HepG2 (cell line): ENCODE measurements around the gene TRAK1. TPM values are rescaled to one million over a fixed set of nuclear protein-coding genes. Genes with fewer than 3 reads are reported as not detected.
A peak's percentile ranks its signal among the peaks of the same experiment; 100 is the strongest.

Source experiments
- ARNT ChIP-seq: fragments of 450-650 bp; IDR thresholded peaks from 2 replicates; pipeline ENCODE4 v1.6.1; 2017
- BCL6 ChIP-seq: IDR thresholded peaks from 2 replicates; pipeline ENCODE4 v1.6.1; 2016; ENCODE audit warnings: missing genetic modification reagents, missing compliant biosample characterization
- CHCHD3 ChIP-seq: sonication (generic); formaldehyde crosslinking; IDR thresholded peaks from 2 replicates; pipeline ENCODE4 v1.8.0; 2022; ENCODE audit warnings: mild to moderate bottlenecking, missing genetic modification reagents, moderate library complexity
- ESRRA ChIP-seq: sonication (generic); formaldehyde crosslinking; IDR thresholded peaks from 2 replicates; pipeline ENCODE4 v1.5.1; 2020; ENCODE audit warnings: mild to moderate bottlenecking, low read depth, missing genetic modification reagents
- FOXA3 ChIP-seq: IDR thresholded peaks from 2 replicates; pipeline ENCODE4 v1.6.1; 2016; ENCODE audit warnings: missing genetic modification reagents, missing compliant biosample characterization
- KAT2B ChIP-seq: fragments of 150-350 bp; IDR thresholded peaks from 2 replicates; pipeline ENCODE4 v1.6.1; 2014; ENCODE audit warnings: low read depth, low read length, borderline replicate concordance
- KLF13 ChIP-seq: sonication (generic); formaldehyde crosslinking; IDR thresholded peaks from 2 replicates; pipeline ENCODE4 v1.4.0; 2020; ENCODE audit warnings: mild to moderate bottlenecking, missing genetic modification reagents
- MAF1 ChIP-seq: sonication (generic); formaldehyde crosslinking; IDR thresholded peaks from 2 replicates; pipeline ENCODE4 v1.5.0; 2020; ENCODE audit warnings: missing genetic modification reagents, borderline replicate concordance
- MAFF ChIP-seq: IDR thresholded peaks from 2 replicates; pipeline ENCODE4 v1.6.1; 2011; ENCODE audit warnings: low read depth, low read length, improper control_type of control experiment
- MEIS2 ChIP-seq: sonication (generic); formaldehyde crosslinking; IDR thresholded peaks from 2 replicates; pipeline ENCODE4 v1.9.0; 2021; ENCODE audit warnings: mild to moderate bottlenecking, missing genetic modification reagents
- NR2F6 ChIP-seq, 2 experiments: IDR thresholded peaks; 2 replicates each; pipeline ENCODE4 v1.6.1; 2016; ENCODE audit warnings: antibody characterized with exemption in 1 of 2, mild to moderate bottlenecking in 1 of 2
- PITX1 ChIP-seq: sonication (generic); formaldehyde crosslinking; IDR thresholded peaks from 2 replicates; pipeline ENCODE4 v1.5.1; 2020; ENCODE audit warnings: mild to moderate bottlenecking, missing genetic modification reagents
- RXRB ChIP-seq: IDR thresholded peaks from 2 replicates; pipeline ENCODE4 v1.6.1; 2016; ENCODE audit warnings: borderline replicate concordance, missing genetic modification reagents, missing compliant biosample characterization
- SCMH1 ChIP-seq: sonication (generic); formaldehyde crosslinking; IDR thresholded peaks from 2 replicates; pipeline ENCODE4 v1.9.0; 2021; ENCODE audit warnings: missing genetic modification reagents, mild to moderate bottlenecking, borderline replicate concordance
- TP53 ChIP-seq: sonication (generic); formaldehyde crosslinking; conservative IDR thresholded peaks from 2 replicates; pipeline ENCODE4 v1.4.0; 2020; ENCODE audit warnings: missing genetic modification reagents
- ZFP82 ChIP-seq: sonication (generic); formaldehyde crosslinking; IDR thresholded peaks from 2 replicates; pipeline ENCODE4 v1.5.1; 2020; ENCODE audit warnings: mild to moderate bottlenecking, missing genetic modification reagents, borderline replicate concordance
- ZFYVE20 ChIP-seq: sonication (generic); formaldehyde crosslinking; IDR thresholded peaks from 2 replicates; pipeline ENCODE4 v1.8.0; 2023; ENCODE audit warnings: low read depth, mild to moderate bottlenecking, moderate library complexity, missing genetic modification reagents, borderline replicate concordance
- ZNF383 ChIP-seq: sonication (generic); formaldehyde crosslinking; IDR thresholded peaks from 2 replicates; pipeline ENCODE4 v1.4.0; 2020; ENCODE audit warnings: missing genetic modification reagents, mild to moderate bottlenecking, borderline replicate concordance
- ZNF496 ChIP-seq: sonication (generic); formaldehyde crosslinking; IDR thresholded peaks from 2 replicates; pipeline ENCODE4 v1.8.1; 2023; ENCODE audit warnings: mild to moderate bottlenecking, moderate library complexity, missing genetic modification reagents; ENCODE audit not compliant: insufficient replicate concordance
- polyA plus RNA-seq, 8 experiments: library from polyadenylated mRNA; depleted of rRNA in 3 of 8; stranded (reverse) in 7 of 8; unstranded in 1 of 8; fragments of >200 nt; fragmentation: Illumina TruSeq in 4 of 8; extraction: Trizol in 4 of 8; gene quantifications; 2 replicates each; pipeline versions ENCODE4 v1.2.1 to v1.2.3, GENCODE V29; 2011 to 2016; ENCODE audit warnings: low read depth in 4 of 8, missing spikeins in 1 of 8, mixed read lengths in 1 of 8; ENCODE audit not compliant: insufficient read depth in 1 of 8
- total RNA-seq, 5 experiments: library from RNA; depleted of rRNA; stranded (reverse); fragments of >200 nt; fragmentation: Illumina TruSeq; extraction: Trizol; gene quantifications; 2 replicates each; pipeline ENCODE4 v1.2.3, GENCODE V29; 2016; ENCODE audit warnings: low read depth in 1 of 5
- TF ChIP-seq, protein P1 (sequence below): sonication (generic); formaldehyde crosslinking; IDR thresholded peaks from 2 replicates; pipeline ENCODE4 v1.4.0; 2020; ENCODE audit warnings: missing genetic modification reagents
- TF ChIP-seq, protein P2 (sequence below): sonication (generic); formaldehyde crosslinking; conservative IDR thresholded peaks from 2 replicates; pipeline ENCODE4 v1.4.0; 2020; ENCODE audit warnings: missing genetic modification reagents
- TF ChIP-seq, protein P3 (sequence below): sonication (generic); formaldehyde crosslinking; IDR thresholded peaks from 2 replicates; pipeline ENCODE4 v1.5.0; 2020; ENCODE audit warnings: missing genetic modification reagents

TRAK1 gene
- total and polyA plus RNA-seq, 2 of the 13 experiments (the other 11 are each of a cell fraction or from before 2014, with no cell fraction given) = 20.5 to 46.6 TPM

DNA sequence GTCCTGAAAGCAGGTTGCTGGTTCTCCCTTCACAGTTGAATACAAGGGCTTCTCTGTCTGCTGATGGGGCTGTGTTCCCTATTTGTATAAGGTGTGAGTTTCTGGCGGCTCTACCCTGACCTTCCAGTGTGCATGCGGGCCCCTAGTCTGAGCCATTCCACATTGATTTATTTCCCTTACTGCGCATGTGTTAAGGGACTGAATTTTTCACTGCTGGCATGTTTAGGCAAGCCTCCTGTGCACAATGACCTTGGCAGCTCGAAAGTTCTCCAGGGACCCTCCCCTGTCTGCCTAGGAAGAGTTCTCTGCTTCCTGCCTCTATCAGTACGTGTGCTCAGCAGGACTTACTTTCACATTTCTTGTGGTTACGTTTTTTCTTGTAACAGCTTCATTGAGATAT, 11.4 kb downstream of the TRAK1 start (continued):
- TF ChIP-seq, protein P1, sequence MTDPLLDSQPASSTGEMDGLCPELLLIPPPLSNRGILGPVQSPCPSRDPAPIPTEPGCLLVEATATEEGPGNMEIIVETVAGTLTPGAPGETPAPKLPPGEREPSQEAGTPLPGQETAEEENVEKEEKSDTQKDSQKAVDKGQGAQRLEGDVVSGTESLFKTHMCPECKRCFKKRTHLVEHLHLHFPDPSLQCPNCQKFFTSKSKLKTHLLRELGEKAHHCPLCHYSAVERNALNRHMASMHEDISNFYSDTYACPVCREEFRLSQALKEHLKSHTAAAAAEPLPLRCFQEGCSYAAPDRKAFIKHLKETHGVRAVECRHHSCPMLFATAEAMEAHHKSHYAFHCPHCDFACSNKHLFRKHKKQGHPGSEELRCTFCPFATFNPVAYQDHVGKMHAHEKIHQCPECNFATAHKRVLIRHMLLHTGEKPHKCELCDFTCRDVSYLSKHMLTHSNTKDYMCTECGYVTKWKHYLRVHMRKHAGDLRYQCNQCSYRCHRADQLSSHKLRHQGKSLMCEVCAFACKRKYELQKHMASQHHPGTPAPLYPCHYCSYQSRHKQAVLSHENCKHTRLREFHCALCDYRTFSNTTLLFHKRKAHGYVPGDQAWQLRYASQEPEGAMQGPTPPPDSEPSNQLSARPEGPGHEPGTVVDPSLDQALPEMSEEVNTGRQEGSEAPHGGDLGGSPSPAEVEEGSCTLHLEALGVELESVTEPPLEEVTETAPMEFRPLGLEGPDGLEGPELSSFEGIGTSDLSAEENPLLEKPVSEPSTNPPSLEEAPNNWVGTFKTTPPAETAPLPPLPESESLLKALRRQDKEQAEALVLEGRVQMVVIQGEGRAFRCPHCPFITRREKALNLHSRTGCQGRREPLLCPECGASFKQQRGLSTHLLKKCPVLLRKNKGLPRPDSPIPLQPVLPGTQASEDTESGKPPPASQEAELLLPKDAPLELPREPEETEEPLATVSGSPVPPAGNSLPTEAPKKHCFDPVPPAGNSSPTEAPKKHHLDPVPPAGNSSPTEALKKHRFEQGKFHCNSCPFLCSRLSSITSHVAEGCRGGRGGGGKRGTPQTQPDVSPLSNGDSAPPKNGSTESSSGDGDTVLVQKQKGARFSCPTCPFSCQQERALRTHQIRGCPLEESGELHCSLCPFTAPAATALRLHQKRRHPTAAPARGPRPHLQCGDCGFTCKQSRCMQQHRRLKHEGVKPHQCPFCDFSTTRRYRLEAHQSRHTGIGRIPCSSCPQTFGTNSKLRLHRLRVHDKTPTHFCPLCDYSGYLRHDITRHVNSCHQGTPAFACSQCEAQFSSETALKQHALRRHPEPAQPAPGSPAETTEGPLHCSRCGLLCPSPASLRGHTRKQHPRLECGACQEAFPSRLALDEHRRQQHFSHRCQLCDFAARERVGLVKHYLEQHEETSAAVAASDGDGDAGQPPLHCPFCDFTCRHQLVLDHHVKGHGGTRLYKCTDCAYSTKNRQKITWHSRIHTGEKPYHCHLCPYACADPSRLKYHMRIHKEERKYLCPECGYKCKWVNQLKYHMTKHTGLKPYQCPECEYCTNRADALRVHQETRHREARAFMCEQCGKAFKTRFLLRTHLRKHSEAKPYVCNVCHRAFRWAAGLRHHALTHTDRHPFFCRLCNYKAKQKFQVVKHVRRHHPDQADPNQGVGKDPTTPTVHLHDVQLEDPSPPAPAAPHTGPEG (CRISPR knock-in tag) = 0 out of 2 replicates have a peak, but pooled peaks have one; percentile 36
- TF ChIP-seq MAF1 = no peak
- no peak for TF ChIP-seq ZNF496
- TF ChIP-seq SCMH1 (CRISPR knock-in tag) = no peak
- TF ChIP-seq ARNT = no peak
- peak; percentile 98 for TF ChIP-seq TP53 (CRISPR knock-in tag)
- TF ChIP-seq MAFF = 0 out of 2 replicates have a peak, but pooled peaks have one; percentile 4
- TF ChIP-seq ZFYVE20 (CRISPR knock-in tag) = no peak
- TF ChIP-seq CHCHD3 = no peak
- TF ChIP-seq NR2F6 (IDR thresholded peaks at IDR 0.05) = no peak
- TF ChIP-seq NR2F6 (CRISPR knock-in tag; IDR thresholded peaks at IDR 0.05) = peak; percentile 40; the same call in 1 of the 2 replicates
- TF ChIP-seq, protein P2, sequence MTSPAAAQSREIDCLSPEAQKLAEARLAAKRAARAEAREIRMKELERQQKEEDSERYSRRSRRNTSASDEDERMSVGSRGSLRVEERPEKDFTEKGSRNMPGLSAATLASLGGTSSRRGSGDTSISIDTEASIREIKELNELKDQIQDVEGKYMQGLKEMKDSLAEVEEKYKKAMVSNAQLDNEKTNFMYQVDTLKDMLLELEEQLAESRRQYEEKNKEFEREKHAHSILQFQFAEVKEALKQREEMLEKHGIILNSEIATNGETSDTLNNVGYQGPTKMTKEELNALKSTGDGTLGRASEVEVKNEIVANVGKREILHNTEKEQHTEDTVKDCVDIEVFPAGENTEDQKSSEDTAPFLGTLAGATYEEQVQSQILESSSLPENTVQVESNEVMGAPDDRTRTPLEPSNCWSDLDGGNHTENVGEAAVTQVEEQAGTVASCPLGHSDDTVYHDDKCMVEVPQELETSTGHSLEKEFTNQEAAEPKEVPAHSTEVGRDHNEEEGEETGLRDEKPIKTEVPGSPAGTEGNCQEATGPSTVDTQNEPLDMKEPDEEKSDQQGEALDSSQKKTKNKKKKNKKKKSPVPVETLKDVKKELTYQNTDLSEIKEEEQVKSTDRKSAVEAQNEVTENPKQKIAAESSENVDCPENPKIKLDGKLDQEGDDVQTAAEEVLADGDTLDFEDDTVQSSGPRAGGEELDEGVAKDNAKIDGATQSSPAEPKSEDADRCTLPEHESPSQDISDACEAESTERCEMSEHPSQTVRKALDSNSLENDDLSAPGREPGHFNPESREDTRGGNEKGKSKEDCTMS (CRISPR knock-in tag) = no peak
- peak; percentile 17; the same call in 1 of the 2 replicates for TF ChIP-seq FOXA3
- 0 out of 2 replicates have a peak, but pooled peaks have one; percentile 42 for TF ChIP-seq ZFP82 (CRISPR knock-in tag)
- TF ChIP-seq, protein P3, sequence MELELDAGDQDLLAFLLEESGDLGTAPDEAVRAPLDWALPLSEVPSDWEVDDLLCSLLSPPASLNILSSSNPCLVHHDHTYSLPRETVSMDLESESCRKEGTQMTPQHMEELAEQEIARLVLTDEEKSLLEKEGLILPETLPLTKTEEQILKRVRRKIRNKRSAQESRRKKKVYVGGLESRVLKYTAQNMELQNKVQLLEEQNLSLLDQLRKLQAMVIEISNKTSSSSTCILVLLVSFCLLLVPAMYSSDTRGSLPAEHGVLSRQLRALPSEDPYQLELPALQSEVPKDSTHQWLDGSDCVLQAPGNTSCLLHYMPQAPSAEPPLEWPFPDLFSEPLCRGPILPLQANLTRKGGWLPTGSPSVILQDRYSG (CRISPR knock-in tag) = no peak
- TF ChIP-seq KAT2B = no peak
- peak; percentile 35; the same call in 1 of the 2 replicates for TF ChIP-seq ESRRA (CRISPR knock-in tag)
- TF ChIP-seq MEIS2 (CRISPR knock-in tag) = peak; percentile 50; the same call in 1 of the 2 replicates
- TF ChIP-seq ZNF383 (CRISPR knock-in tag) = no peak
- peak; percentile 49 for TF ChIP-seq RXRB (CRISPR knock-in tag)
- no peak for TF ChIP-seq KLF13 (CRISPR knock-in tag)
- TF ChIP-seq BCL6 (CRISPR knock-in tag) = peak; percentile 23; the same call in 1 of the 2 replicates
- TF ChIP-seq PITX1 (CRISPR knock-in tag) = peak; percentile 42; the same call in 1 of the 2 replicates
